GM19025 (cell line): ENCODE results near the gene SNAP47.

Source experiments
- ATAC-seq: cut with Tn5 transposase; IDR thresholded peaks from one replicate; pipeline ENCODE4 v1.9.1; 2021; ENCODE audit warnings: mild to moderate bottlenecking, low read depth, moderate library complexity; ENCODE audit not compliant: unreplicated experiment

Gene SNAP47

DNA sequence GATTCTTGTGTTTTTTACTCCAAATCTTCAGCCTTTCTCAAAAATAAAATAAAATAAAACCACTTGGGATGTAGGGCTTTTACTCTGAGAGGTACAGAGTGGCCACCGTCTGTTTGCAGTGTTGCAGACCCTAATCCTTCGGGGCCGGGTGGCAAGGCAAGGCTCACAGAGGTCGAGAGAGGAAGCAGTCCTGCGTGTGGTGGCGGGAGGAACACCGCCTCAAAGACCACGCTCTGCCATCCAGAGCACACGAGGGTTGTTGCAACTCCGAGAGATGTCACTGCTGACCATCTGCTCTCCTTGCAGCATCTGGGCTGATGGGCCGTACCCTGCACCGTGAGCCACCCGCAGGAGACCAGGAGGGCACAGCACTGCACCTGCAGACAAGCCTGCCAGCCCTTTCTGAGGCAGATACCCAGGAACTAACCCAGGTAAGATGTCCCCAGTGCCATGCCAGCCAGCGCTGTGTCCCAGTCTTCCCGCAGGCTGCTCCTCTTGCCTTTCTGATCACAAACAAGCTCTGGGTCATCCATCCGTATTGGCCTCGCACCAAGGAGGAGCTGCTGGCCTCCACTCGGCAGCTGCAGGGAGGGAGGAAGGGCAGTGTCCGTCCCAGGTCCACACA lies 31.5 kb downstream of the SNAP47 start:
- ATAC-seq: no peak

DNA sequence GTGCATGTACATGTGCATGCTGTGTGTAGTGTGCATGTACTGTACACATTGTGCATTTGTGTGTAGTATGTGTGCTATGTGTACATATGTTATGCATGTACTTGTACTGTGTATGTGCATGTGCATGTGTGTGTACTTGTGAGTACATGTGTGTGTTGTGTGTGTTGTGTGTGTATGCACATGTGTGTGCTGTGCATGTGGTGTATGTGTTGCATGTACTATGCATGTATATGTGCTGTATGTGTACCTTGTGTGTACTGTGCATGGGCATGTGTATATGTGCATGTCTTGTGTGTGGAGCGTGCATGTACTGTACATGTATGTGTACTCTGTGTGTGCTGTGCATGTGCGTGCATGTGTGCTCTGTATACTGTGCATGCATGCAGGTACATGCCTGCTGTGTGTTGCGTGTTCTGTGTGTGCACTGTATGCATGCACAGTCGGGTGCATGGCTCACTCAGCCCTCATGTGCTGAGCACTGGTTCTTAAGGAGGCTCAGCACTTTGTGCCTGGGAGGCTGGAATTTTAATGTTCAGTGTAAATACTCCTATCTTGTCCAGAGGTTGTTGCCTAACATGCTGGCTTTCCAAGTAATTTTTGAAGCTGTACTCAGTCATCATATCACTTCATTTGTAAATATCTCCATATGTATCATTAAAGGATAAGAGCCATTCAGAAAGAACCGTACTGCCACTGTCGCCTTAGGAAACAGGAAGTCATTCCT lies 32.3 kb downstream of the SNAP47 start:
- ATAC-seq: no peak

DNA sequence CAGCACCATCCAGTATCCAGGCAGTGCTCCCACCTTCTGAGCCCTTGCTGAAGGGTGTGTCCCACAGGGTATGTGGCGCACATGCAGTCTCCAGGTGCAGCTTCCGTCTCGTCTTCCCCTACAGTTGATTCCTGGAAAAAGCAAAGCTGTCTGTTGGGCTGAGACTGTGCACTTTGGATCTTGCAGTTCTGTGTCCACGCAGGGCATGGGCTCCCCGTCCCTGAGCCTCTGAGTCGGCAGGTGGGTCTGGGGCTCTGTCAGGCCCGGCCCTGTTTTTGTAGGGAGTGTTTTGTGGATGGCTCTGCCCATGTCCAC lies 32.8 kb downstream of the SNAP47 start:
- no peak for ATAC-seq

DNA sequence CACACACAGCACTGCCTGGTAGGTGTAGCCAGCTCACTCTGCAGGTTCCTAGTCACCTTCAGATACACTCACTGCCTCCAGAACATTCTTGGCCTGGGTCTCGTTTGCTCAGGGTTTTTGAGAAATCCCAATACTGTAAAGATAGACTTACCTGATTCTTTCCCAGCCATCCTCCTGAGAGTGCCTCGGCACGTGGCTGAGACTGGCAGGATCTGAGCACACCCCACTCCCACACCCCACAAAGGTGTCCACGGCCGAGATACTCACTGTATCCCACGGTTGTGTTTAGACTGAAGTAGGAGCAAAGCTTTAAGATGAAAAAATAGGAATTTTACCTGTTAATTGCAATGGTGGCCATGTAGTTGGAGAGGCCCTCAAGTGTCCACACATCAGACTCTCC lies 33.4 kb downstream of the SNAP47 start:
- no peak for ATAC-seq

DNA sequence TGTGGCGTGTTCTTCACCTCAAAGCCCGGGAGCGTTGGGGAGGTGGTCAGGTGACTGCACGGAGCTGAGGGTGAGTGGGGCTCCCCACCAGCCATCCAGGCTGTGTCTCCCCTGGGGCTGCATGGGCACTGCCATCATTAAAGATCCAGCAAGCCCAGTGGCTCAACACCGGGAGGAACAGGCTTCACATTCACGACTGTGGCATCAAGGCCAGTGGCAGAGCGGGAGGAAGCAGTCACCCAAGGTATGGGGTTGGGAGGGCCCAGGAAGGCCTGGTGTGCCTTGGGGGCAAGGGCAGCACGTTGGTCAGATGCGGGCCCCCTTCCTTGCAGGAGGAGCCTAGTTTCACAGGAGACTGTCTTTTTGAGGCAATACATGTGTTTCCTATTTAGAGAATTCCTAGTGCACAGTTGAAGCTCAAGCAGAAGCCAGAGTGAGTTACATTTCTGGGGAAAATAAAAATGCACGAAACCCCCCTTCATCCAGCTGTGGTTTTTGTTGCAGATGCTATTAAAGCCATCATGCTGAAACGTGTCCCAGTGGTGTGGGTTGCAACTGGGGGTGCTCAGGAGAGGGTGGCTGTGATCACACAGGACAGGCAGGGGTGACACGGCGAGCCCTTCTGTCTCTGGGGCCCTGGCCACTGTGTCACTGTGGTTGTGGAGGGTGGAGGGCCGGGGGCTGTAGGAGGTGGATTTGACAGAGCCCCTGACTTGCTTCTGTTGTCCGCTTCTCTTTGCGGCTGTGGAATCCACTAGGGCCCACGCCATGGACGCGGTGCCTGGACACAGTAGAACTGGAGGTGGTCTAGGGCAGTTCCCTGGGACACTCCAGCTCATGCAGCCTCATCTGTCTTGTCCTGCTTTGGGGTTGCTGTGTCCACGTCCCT lies 34.1 kb downstream of the SNAP47 start:
- ATAC-seq: no peak

DNA sequence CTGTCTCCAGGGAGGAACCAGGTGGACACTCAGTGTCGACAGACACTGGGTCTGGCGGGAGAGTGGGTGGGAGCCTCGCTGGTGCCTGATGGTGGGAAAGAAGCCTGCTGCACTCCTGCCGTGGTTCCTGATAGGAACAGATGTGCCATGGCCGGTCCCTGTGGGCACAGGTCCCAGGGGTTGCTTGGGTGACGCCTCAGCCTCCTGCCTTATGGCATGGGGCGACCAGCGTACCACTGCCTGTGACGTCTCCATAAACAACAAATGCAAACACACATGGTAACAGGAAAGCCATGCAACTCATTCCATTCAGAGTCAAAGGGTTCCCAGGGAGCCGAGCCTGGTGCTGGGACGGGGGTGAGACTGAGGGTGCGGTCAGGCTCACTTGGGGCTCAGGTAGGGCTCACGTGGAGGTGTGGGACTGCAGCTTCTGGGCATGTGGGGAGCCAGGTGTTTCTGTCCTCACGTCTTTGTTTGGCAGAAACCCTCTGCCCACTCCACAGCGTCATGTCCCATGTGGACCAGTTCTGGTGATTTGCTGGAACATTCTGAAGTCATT lies 34.8 kb downstream of the SNAP47 start:
- no peak for ATAC-seq

DNA sequence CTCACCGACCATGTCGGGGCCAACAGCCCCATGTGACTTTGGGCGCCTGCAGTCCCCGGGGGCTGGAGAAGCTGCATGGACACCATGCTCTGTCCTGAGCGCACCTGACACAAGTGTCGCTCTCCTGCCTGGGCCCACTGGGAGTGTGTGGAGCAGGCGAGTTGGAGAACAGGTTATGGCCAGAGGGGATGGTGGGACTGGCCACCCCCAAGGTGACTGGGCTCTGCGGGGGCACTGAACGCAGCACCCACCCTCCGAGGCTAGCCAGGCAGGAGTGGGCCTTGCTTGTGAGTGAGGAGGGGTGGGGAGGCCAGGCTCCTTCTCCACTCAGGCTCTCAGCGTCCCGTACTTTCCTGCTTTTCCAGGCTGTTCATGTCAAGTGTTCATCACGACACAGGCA lies 35.6 kb downstream of the SNAP47 start:
- ATAC-seq: no peak

DNA sequence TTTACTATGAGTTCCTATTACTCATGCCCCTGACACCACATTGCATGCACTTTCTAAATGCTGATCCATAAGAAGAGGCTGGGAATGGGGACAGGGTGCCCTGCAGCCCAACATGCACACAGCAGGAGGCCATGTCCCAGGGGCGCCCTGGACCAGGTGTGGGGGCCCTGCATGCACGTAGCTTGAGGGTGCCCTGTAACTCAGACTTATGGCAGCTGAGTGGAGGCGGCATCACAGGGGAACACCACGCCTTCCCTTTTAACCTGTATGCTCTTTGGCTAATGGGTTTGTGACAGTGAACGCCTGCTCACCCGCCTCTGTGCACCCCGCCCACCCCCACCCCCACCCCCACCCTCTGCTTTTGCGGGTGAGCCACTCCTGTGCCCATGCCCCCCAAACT lies 36.1 kb downstream of the SNAP47 start:
- ATAC-seq: no peak

DNA sequence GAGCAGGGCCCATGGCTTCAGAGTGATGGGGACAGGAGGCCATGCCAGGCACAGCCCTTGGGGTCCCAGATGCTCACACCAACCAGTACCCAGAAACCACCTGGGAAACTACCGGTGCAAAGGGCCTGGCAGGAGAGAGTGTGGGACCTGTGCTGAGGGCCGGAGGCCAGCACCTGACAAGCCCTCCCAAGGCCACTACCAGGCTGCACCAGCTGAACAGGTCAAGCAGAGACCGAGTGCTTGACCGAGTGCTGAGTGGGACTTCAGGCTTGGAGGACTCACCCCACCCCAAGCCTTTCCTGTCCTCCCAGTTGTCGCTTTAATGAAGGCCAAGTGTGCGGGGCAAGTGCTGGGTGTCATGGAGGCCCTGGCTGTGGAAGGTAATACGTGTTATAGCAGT lies 36.5 kb downstream of the SNAP47 start:
- no peak for ATAC-seq

DNA sequence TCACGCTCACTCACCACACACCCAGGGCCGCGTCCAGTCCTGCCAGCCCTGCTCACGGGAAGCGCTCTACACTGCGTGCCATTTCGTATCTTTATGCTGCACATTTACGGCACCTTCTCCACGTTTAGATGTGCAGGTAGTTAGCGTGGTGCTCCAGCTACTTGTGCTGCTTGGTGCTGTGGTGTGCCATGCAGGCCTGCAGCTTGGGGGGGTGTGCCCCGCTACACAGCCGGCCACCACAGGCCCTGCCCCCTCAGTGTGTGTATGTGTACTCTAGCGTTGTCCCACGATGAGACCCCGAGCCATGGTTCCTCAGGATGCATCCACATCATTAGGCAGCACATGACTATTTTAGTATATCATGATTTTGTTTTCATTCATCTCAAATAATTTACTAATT lies 38.3 kb downstream of the SNAP47 start:
- no peak for ATAC-seq

DNA sequence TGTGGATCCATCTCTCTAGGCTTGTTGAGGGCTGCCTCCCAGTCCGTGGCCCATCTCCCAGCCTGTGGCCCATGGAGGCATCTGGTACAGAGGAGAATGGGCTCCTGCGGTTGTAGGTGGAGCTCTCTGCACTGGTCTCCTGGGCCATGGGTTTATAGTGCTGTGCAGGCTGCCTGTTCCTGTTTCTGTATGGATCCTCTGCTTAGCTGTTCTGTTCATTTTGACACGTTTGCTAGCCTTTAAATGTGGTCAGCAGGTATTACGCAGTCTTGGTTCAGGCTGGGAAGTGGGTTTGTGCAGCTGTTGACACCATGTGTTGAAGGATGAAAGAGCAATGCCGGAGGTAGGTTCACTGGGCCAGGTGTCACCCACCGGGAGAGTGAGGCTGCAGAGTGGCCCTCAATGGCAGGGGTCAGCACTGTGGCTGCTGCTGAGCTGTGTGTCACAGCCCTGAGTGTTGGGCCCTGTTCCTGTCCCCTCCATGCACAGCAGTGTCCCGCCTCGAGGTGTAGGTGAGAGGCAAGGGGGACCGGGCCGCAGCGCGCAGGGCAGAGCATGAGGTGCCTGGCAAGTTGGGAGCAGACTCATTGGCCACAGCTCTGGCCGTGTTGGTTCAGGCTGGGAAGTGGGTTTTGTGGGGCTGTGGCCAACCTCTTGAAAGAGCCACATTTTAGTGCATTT lies 39.0 kb downstream of the SNAP47 start:
- no peak for ATAC-seq

DNA sequence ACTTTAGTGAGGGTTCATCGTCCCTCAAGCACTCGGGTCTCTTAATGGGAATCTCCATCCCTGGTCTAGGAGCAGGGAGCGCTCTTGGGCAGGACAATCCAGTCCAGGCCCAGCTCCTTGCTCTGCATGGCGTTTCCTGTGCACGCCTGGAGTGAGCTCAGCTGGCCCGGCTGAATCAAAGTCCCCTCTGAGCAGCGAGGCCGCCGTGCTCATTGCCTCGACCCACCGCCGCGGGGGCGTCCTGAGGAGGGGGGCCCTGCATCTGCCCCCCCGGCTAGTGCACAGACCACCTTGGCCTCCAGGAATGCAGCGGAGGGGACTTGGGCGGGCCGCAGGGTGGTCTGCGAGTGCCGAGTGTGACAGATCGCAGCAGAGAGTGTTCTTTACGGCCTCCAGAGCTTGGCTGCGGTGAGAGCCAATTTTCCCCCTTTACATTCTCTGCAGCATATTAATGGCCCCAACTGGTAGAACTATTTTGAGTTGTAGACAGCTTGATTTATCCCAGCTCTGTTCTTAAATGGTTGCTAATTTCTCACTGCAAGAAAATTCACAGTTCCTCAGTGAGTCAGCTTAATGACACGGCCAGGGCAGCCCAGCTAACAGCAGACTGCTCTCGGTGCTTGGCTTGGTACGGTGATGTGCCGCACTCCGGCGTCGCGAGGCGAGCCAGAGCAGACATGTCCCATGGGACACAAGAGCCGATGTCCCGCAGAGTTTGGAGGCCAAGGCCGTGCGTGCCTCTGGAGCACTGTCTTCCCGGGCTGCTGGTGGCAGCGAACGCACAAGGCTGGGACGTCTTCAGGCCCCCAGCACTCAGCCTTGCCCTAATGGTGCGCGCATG lies 39.8 kb downstream of the SNAP47 start:
- ATAC-seq: no peak

DNA sequence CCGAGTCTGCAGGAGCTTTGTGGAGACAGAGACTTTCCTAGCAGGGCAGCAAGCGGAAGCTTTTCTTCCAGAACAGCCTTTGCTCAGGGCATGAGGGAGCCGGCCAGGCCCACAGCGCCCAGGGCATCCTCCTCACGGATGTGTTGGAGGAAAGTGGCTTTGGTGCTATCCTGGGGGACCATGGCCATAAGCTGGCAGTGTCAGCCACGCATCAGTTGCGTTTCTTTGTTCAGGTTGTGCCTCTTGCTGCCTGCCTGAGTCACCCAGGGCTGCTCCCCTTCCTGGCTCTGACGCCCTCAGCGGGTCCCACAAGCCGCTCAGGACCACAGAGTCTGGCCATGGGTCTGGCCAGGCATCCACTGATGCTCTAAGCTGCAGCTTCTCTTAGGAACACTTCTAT lies 40.6 kb downstream of the SNAP47 start:
- ATAC-seq: no peak

DNA sequence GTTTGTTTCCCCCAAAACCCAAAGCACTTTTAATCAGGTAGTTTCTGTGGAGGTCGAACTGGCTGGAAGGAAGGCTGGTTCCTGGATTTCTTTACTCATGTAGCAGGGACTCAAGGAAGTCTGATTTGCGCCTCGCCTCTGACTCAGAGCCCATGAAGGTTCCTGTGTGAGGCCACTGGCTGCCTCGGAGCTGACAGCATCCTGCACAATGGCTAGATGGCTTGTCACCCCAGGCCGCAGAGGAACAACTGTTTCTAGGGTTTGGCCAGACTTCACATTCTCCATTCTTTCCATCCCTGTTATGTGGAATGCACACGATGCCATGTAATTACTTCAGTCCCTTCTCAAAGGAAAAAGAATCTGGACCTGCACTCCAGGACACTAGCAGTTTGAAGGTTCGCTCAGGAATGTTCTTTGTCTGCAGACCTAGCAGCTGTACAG lies 41.1 kb downstream of the SNAP47 start:
- no peak for ATAC-seq

DNA sequence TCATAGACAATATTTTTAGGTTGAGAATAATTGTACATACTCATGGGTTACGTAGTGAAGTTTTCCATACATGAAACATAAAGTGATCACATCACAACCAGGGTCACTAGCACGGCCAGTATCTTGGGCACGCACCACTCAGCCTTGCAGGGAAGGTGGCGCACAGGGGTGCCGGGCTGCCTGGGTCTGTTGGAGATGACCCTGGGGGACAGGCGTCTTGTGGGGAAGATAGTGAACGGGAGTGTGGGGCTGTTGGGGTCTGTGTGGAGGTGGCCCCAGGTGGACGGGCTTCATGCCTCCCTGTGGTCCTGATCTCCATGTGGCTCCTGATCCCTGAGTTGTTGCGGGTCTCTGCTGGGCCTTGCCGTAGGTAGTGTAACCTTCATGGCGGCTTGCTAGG lies 41.9 kb downstream of the SNAP47 start:
- no peak for ATAC-seq

DNA sequence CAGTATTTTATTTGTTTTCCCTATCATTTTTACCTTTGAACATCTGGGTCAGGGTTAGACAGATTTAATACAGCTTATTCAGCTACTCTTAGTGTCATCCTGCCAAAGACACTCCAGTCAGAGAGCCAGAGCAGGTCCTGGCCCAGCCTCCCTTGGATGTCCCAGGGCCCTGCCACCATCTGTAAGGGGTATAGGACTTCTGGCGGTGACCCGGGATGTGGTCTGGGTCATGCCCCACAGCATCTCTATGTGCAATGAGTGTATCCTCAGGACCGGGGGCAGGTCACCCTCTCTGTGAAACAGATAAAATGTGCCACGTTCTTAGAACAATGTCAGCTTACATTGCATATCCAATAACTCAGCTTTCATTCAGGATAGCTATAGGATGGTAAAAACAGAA lies 42.4 kb downstream of the SNAP47 start:
- no peak for ATAC-seq

DNA sequence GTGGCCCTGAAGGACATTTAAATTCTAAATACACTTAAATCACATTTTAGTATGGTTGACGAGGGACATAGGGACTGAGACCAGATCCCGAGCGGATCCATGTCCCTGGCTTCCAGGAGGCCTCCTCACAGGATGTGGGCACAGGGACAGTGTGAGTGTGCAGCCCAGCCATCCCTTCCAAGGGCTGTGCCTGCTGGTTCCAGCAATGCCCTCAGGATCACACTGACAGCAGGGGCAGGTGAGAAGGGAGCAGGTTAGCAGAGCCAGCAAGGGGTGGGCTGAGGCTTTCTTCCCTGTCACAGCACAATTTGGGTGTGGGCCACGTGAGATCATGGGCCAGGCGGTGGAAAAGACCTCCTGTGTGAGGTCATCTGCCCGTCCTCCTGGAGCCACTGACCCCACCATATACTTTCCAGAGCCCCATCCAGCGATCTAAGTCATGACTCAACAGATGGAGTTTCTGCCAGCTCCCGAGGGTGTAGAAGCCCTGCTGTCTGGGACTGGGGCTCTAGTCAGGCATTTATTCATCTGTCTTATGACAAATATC lies 43.2 kb downstream of the SNAP47 start:
- ATAC-seq: no peak

DNA sequence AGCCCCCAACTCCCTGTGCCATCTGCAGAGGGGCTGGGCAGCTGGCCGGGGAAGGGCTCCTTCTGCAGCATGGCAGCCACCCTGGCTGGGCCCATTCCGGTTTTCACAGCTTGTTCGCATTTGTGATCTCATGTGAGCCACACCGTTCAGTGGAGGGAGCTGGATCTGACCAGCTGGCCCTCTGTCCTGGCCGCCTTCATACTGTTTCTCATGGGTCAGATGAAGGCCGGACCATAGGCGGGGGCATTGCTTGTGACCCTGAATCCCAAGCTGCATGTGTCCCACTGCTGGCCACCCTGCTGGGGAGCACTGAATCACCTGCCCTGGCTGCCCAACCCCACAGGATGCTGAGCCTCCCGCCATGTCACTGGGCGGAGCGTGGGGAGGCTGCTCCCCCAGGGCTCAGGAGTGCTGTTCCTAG lies 43.8 kb downstream of the SNAP47 start:
- ATAC-seq: no peak

DNA sequence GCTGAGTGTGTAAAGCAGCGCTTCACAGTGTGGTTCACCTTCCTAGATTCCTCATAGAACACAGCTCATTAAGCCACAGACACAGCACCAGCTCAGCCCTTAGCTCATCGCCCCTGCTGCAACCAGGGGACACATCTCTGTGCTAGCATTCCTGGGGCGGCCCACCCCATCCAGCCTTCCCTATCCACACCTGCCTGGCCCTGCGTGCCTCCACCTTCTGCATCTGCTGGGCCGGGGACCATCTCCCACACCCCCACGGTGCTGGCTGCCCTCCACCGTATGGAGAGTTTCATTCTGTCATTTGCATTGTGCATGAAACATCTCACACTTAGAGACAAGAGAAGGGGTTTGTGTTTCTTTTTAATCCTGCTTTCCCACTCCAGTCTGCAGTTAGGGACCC lies 44.5 kb downstream of the SNAP47 start:
- ATAC-seq: no peak
